ENCODE results near the gene C10orf105. TPM values are rescaled to one million over a fixed set of nuclear protein-coding genes. Genes with fewer than 3 reads are reported as not detected.

C10orf105 gene
- total and polyA plus RNA-seq, 2 of the 13 experiments (the other 11 are each of a cell fraction or from before 2014, with no cell fraction given): not detected

GRCh38 chr10:71720288-71720687 lies 710 bp upstream of the C10orf105 start:
- DNase-seq (ENCODE audit: low spot score): no peak
- Histone ChIP-seq H3K9ac (ENCODE audit: insufficient read depth, low read depth, low read length) (no peak overlapping the region), H3K4me3 (replicated peaks in 1 of 3; ENCODE audit: insufficient read depth in 1 of 3, low read depth in 2 of 3, low read length in 3 of 3) (no peak overlapping the region), H3K9me3 (ENCODE audit: low read length) (no peaks in the 10 kb centered on the region), H3K27ac (ENCODE audit: extremely low read length, insufficient read depth, low read length) (no peak overlapping the region), H4K20me1 (ENCODE audit: insufficient read depth, low read length) (no peaks in the 10 kb centered on the region), H3K4me1 (ENCODE audit: insufficient read depth, low read length) (peaks cover 9% of the 10 kb centered on the region), H3K4me2 (ENCODE audit: low read depth, low read length) (no peak overlapping the region), H3K36me3 (replicated peaks in 1 of 2; ENCODE audit: control insufficient read depth in 1 of 2, insufficient read depth in 2 of 2, low read length in 2 of 2) (no peaks in the 10 kb centered on the region), H2AFZ (ENCODE audit: low read length) (no peak overlapping the region), H3K79me2 (ENCODE audit: insufficient read depth, low read length) (no peaks in the 10 kb centered on the region), H3K27me3 (ENCODE audit: control insufficient read depth in 1 of 2, insufficient read depth in 2 of 2, low read length in 2 of 2) (peaks cover 3 to 54% of the 10 kb centered on the region in 2 experiments; a peak in 4 of 5 replicates)
- BruUV-seq (replicated peaks): no TSS peak
- in situ Hi-C loops (cut with HindIII; ENCODE audit: extremely low pct_ligation_motif_present, low pct_unique_long_range_greater_than_20kb): no loop called here
- WGBS (ENCODE audit: low lambda C conversion rate): 0% methylated on average over 1 of the region's 4 CpGs
- ChIA-PET CTCF (ENCODE audit: low intra/inter-chr PET ratio, low total read pairs) (no interaction called here), POLR2A (no interaction called here)
- intact Hi-C loops (cut with micrococcal nuclease; ENCODE audit: unreplicated experiment): no loop called here
- FAIRE-seq: no peak
- ATAC-seq: no peak
- no peak for TF ChIP-seq ZNF564 (CRISPR knock-in tag; IDR thresholded peaks at IDR 0.05)
- TF ChIP-seq ESRRA (CRISPR knock-in tag; IDR thresholded peaks at IDR 0.05; ENCODE audit: low read depth): no peak
- no peak for TF ChIP-seq SETDB1 (CRISPR knock-in tag; IDR thresholded peaks at IDR 0.05; ENCODE audit: borderline replicate concordance)
- TF ChIP-seq PITX1 (CRISPR knock-in tag; IDR thresholded peaks at IDR 0.05): no peak
- no peak for TF ChIP-seq DMAP1 (CRISPR knock-in tag; IDR thresholded peaks at IDR 0.05)
- TF ChIP-seq ZNF446 (CRISPR knock-in tag; IDR thresholded peaks at IDR 0.05): no peak
- TF ChIP-seq SNAPC4 (CRISPR knock-in tag; IDR thresholded peaks at IDR 0.05): no peak
- no peak for TF ChIP-seq ZHX1 (CRISPR knock-in tag; IDR thresholded peaks at IDR 0.05; ENCODE audit: low read depth)
- no peak for TF ChIP-seq IRF1 (CRISPR knock-in tag; IDR thresholded peaks at IDR 0.05; ENCODE audit: low read depth)
- TF ChIP-seq SAFB2 (CRISPR knock-in tag; IDR thresholded peaks at IDR 0.05; ENCODE audit: borderline replicate concordance, low read depth): no peak
- TF ChIP-seq POGK (CRISPR knock-in tag; conservative IDR thresholded peaks at IDR 0.05): no peak
- TF ChIP-seq PHF8 (CRISPR knock-in tag; IDR thresholded peaks at IDR 0.05): no peak
- TF ChIP-seq ZNF790 (CRISPR knock-in tag; IDR thresholded peaks at IDR 0.05; ENCODE audit: borderline replicate concordance): no peak
- no peak for TF ChIP-seq ZNF510 (CRISPR knock-in tag; IDR thresholded peaks at IDR 0.05; ENCODE audit: low read depth)
- TF ChIP-seq MLLT10 (CRISPR knock-in tag; IDR thresholded peaks at IDR 0.05): no peak
